ENCODE measurements around the gene ELOB.

DNA sequence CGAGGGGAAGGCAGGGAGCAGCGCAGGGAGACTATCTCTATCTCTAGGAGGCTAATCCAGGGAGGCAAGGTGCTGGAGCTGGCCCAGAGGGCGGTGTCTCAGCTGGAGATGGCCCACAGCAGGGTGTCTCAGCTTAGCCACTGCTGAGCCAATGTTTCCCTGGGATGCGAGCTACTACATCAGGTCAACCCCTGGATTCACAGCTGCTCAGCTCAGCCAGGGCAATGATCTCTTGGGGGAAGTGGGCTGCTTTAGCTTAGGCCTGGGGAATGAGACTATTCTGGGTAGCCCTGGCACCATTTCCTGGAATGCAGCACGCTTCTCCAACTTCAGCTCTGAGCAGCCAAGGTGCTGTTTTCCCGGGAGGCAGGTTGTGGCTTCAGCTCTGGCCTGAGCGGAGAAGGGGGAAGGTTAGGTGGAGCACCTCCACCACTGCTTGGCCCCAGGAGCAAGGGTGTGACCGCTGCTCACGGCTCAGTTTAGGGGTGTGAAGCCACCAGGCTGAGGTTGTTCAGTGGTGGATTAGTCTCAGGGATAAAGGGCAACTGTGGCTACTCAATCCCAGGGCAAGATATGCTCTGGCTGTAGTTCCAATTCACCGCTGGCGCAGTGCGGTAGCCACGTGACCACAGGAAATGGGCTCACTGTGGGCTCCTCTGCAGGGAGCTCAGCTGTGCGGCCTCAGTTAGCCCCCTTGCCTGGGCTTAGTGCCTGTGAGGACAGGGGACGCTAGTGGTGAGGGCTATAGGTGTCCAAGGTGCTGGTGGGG is 34.8 kb upstream of the ELOB start:
- TF ChIP-seq, protein P1, sequence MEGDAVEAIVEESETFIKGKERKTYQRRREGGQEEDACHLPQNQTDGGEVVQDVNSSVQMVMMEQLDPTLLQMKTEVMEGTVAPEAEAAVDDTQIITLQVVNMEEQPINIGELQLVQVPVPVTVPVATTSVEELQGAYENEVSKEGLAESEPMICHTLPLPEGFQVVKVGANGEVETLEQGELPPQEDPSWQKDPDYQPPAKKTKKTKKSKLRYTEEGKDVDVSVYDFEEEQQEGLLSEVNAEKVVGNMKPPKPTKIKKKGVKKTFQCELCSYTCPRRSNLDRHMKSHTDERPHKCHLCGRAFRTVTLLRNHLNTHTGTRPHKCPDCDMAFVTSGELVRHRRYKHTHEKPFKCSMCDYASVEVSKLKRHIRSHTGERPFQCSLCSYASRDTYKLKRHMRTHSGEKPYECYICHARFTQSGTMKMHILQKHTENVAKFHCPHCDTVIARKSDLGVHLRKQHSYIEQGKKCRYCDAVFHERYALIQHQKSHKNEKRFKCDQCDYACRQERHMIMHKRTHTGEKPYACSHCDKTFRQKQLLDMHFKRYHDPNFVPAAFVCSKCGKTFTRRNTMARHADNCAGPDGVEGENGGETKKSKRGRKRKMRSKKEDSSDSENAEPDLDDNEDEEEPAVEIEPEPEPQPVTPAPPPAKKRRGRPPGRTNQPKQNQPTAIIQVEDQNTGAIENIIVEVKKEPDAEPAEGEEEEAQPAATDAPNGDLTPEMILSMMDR (IDR thresholded peaks at IDR 0.05) = no peak
- TF ChIP-seq POLR2A (IDR thresholded peaks at IDR 0.05) = no peak

All from testis (tissue), 2 donors.